ENCODE results near the gene SCT. TPM values are rescaled to one million over a fixed set of nuclear protein-coding genes. Genes with fewer than 3 reads are reported as not detected.
A peak's percentile ranks its signal among the peaks of the same experiment; 100 is the strongest.

SCT gene
- total and polyA plus RNA-seq, 2 experiments from 2014 or later = not detected

- Histone ChIP-seq H3K9ac (no peak within 1 kb of the TSS), H3K27ac (no peak within 1 kb of the TSS), H3K36me3 (ENCODE audit: low read depth) (no peaks in the 10 kb centered on the region), H3K4me3 (no peak within 1 kb of the TSS), H3K79me2 (ENCODE audit: insufficient read depth) (no peaks in the 10 kb centered on the region), H3K27me3 (replicated peaks; ENCODE audit: insufficient read depth) (no peaks in the 10 kb centered on the region), H3F3A (ENCODE audit: insufficient read depth) (peaks cover 10% of the 10 kb centered on the region), H3K9me3 (ENCODE audit: low read depth) (no peaks in the 10 kb centered on the region), H3K9me2 (ENCODE audit: insufficient read depth) (no peaks in the 10 kb centered on the region), H3K4me1 (ENCODE audit: insufficient read depth) (peaks cover 5% of the 10 kb centered on the region), H4K20me1 (ENCODE audit: insufficient read depth) (no peaks in the 10 kb centered on the region), H3K4me2 (ENCODE audit: unreplicated experiment) (no peak within 1 kb of the TSS), H2AFZ (no peak within 1 kb of the TSS)
- WGBS, 2 experiments (ENCODE audit: low coverage in 1 of 2, low lambda C conversion rate in 2 of 2, missing lambda C conversion rate in 2 of 2) = 43% methylated on average over 26 to 32 of the region's 33 CpGs
- no peak for DNase-seq
- TF ChIP-seq EZH2phosphoT487 (IDR thresholded peaks at IDR 0.05; ENCODE audit: insufficient read depth, low read depth) = no peak
- TF ChIP-seq EZH2 (IDR thresholded peaks at IDR 0.05; ENCODE audit: insufficient read depth, poor library complexity, severe bottlenecking) = no peak
- in situ Hi-C loops (cut with MboI) = no loop called here
Measured at GRCh38 chr11:624705-625635, 2.0 kb downstream of the SCT start, which contains the start of gene CDHR5. Gene CDHR5 (minus strand): TSS chr11:624955. CDS start chr11:624902, 53 bp downstream.

- in situ Hi-C loops (cut with MboI) = no loop called here
- Histone ChIP-seq H4K20me1 (ENCODE audit: insufficient read depth) (no peaks in the 10 kb centered on the region), H3K4me2 (ENCODE audit: unreplicated experiment) (no peak overlapping the region), H3K4me3 (no peak overlapping the region), H3K4me1 (ENCODE audit: insufficient read depth) (peaks cover 4% of the 10 kb centered on the region), H3K79me2 (ENCODE audit: insufficient read depth) (no peaks in the 10 kb centered on the region), H3F3A (ENCODE audit: insufficient read depth) (peaks cover 4% of the 10 kb centered on the region), H3K9me3 (ENCODE audit: low read depth) (no peaks in the 10 kb centered on the region), H3K27me3 (replicated peaks; ENCODE audit: insufficient read depth) (no peaks in the 10 kb centered on the region), H3K9me2 (ENCODE audit: insufficient read depth) (no peaks in the 10 kb centered on the region), H3K27ac (no peak overlapping the region), H2AFZ (no peak overlapping the region), H3K36me3 (ENCODE audit: low read depth) (no peaks in the 10 kb centered on the region), H3K9ac (no peak overlapping the region)
- peak; percentile 60 for DNase-seq
- no peak for TF ChIP-seq EZH2phosphoT487 (IDR thresholded peaks at IDR 0.05; ENCODE audit: insufficient read depth, low read depth)
- no peak for TF ChIP-seq EZH2 (IDR thresholded peaks at IDR 0.05; ENCODE audit: insufficient read depth, poor library complexity, severe bottlenecking)
- WGBS, 2 experiments (ENCODE audit: low coverage in 1 of 2, low lambda C conversion rate in 2 of 2, missing lambda C conversion rate in 2 of 2) = 78% methylated on average over 17 to 23 of the region's 25 CpGs
Measured at GRCh38 chr11:623999-624704, 2.8 kb downstream of the SCT start.

GRCh38 chr11:623349-623869 lies 3.6 kb downstream of the SCT start:
- Histone ChIP-seq H3K79me2 (ENCODE audit: insufficient read depth) (no peaks in the 10 kb centered on the region), H2AFZ (no peak overlapping the region), H4K20me1 (ENCODE audit: insufficient read depth) (no peaks in the 10 kb centered on the region), H3K4me1 (ENCODE audit: insufficient read depth) (no peaks in the 10 kb centered on the region), H3K36me3 (ENCODE audit: low read depth) (no peaks in the 10 kb centered on the region), H3K4me3 (no peak overlapping the region), H3K27ac (no peak overlapping the region), H3K9ac (no peak overlapping the region), H3K4me2 (ENCODE audit: unreplicated experiment) (no peak overlapping the region), H3K27me3 (replicated peaks; ENCODE audit: insufficient read depth) (no peaks in the 10 kb centered on the region), H3F3A (ENCODE audit: insufficient read depth) (no peaks in the 10 kb centered on the region), H3K9me3 (ENCODE audit: low read depth) (no peaks in the 10 kb centered on the region), H3K9me2 (ENCODE audit: insufficient read depth) (no peaks in the 10 kb centered on the region)
- 83 to 85% methylated on average over 15 of the region's 15 CpGs for WGBS, 2 experiments (ENCODE audit: low coverage in 1 of 2, low lambda C conversion rate in 2 of 2, missing lambda C conversion rate in 2 of 2)
- TF ChIP-seq EZH2phosphoT487 (IDR thresholded peaks at IDR 0.05; ENCODE audit: insufficient read depth, low read depth) (no peak), EZH2 (IDR thresholded peaks at IDR 0.05; ENCODE audit: insufficient read depth, poor library complexity, severe bottlenecking) (no peak)
- DNase-seq = no peak
- in situ Hi-C loops (cut with MboI) = no loop called here

- Histone ChIP-seq H3K27ac (no peak overlapping the region), H2AFZ (no peak overlapping the region), H3F3A (ENCODE audit: insufficient read depth) (no peaks in the 10 kb centered on the region), H3K4me1 (ENCODE audit: insufficient read depth) (no peaks in the 10 kb centered on the region), H3K4me2 (ENCODE audit: unreplicated experiment) (no peak overlapping the region), H3K9me2 (ENCODE audit: insufficient read depth) (no peaks in the 10 kb centered on the region), H3K36me3 (ENCODE audit: low read depth) (no peaks in the 10 kb centered on the region), H3K9me3 (ENCODE audit: low read depth) (no peaks in the 10 kb centered on the region), H4K20me1 (ENCODE audit: insufficient read depth) (no peaks in the 10 kb centered on the region), H3K79me2 (ENCODE audit: insufficient read depth) (no peaks in the 10 kb centered on the region), H3K9ac (no peak overlapping the region), H3K27me3 (replicated peaks; ENCODE audit: insufficient read depth) (no peaks in the 10 kb centered on the region), H3K4me3 (no peak overlapping the region)
- DNase-seq = no peak
- TF ChIP-seq EZH2phosphoT487 (IDR thresholded peaks at IDR 0.05; ENCODE audit: insufficient read depth, low read depth) = no peak
- TF ChIP-seq EZH2 (IDR thresholded peaks at IDR 0.05; ENCODE audit: insufficient read depth, poor library complexity, severe bottlenecking) = no peak
- in situ Hi-C loops (cut with MboI) = no loop called here
- 79 to 91% methylated on average over 17 to 27 of the region's 27 CpGs for WGBS, 2 experiments (ENCODE audit: low coverage in 1 of 2, low lambda C conversion rate in 2 of 2, missing lambda C conversion rate in 2 of 2)
Measured at GRCh38 chr11:621838-622237, 5.1 kb downstream of the SCT start.

Measured in GM23248 (cell line).